NCI-H1417 (cell line): ENCODE results near the gene CLEC3B.
"Not testable (repeated sequence)": the region's sequence is repeated elsewhere in the genome, so short reads cannot be mapped to it uniquely, and the experiment has no call there.

Source experiments
- DNase-seq, 3 experiments: peaks; one replicate each; lab custom pipeline; 2025; lab: John Stamatoyannopoulos, UW

Gene CLEC3B

DNA sequence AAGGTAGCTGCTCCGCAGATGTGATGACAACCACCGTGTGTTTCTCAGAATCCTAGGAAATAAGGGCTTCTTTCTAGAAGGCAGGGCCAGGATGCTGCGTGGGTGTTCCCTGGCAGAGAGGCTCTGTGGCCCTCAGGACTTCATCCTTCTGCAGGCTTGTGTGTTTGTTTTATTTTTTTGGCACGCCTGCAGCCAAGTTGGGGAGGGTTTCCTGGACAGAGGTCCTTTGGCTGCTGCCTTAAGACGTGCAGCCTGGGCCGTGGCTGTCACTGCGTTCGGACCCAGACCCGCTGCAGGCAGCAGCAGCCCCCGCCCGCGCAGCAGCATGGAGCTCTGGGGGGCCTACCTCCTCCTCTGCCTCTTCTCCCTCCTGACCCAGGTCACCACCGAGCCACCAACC lies at the start of gene CLEC3B:
Gene CLEC3B (plus strand): TSS at position 266 of the 400 bp plus-strand sequence. CDS start 60 bp downstream, at position 326.
- DNase-seq, result no peak

DNA sequence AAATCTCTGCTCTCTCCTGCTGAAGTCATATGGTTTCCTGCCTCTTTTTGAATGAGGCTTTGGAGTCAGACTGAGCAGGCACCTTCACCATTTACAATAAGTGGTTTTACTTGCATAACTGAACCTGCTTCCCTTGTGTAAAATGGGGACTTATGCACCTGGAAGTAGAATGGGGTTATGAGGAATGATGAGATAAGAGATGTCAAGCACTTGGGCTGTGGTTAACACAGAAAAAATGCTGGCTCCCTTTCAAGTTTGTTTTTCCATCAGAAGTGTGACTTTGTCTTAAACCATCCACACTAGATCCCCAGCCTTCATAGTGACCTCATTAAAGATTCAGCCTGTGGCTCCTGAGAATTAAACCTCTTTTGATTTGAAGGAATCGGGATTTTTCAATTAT lies 44.9 kb upstream of the CLEC3B start:
- no peak for DNase-seq

DNA sequence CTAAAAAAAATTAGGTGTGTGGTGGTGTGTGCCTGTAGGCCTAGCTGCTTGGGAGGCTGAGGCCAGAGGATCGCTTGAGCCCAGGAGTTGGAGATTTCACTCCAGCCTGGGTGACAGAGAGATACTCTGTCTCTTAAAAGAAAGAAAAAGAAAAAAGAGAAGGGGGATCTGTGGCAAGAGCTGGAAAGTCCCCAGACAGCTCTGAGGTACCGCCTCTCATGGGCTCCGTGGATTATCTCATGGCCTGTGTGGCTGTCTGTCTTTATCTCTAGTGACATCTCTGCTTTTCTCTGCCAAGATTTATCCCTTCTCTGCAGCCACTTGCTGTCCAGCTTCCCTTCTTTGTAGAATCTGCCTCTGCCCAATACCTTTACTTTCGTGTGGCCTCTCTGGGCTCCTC lies 44.4 kb upstream of the CLEC3B start:
- DNase-seq, result no peak

GRCh38 chr3:44982817-44983216 lies 43.3 kb upstream of the CLEC3B start:
- DNase-seq, result no peak

- DNase-seq, result no peak
Observed at GRCh38 chr3:44983484-44983941, 42.6 kb upstream of the CLEC3B start.

- DNase-seq, result peak in 1 of 3 experiments; percentile 13
Observed at GRCh38 chr3:44984335-44984734, 41.8 kb upstream of the CLEC3B start.

DNA sequence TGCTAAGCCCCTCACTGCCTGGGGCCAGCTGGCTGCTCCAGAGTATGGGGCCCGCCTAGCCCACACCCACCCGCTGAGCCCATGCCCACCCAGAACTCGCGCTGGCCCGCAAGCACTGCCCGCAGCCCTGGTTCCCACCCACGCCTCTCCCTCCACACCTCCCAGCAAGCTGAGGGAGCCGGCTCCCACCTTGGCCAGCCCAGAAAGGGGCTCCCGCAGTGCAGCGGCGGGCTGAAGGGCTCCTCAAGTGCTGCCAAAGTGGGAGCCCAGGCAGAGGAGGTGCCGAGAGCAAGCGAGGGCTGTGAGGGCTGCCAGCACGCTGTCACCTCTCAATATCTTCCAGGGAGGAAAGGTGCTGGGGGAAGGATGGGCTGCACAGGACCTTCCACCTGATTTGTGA lies 39.8 kb upstream of the CLEC3B start:
- DNase-seq, result not testable (repeated sequence)

GRCh38 chr3:44987332-44987731 lies 38.8 kb upstream of the CLEC3B start:
- no peak for DNase-seq

DNA sequence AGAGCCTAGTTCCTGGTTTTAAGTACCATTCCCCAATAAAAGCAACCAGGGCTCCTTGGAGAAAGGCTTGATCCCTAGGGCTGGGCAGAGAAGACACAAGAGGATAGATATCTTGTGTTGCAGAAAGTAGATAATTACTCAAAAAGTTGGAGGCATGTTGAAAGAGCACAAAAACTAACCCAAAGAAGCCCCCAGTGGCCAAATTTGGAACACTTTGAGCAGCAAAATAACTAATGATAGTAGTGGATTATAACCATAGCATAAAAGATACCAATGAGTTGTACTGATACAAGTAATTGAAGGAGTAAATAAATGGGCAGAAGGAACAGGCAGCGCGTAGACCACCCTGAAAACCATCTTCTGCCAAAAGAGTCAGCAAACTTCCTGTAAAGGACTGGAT lies 38.0 kb upstream of the CLEC3B start:
- DNase-seq, result no peak

DNA sequence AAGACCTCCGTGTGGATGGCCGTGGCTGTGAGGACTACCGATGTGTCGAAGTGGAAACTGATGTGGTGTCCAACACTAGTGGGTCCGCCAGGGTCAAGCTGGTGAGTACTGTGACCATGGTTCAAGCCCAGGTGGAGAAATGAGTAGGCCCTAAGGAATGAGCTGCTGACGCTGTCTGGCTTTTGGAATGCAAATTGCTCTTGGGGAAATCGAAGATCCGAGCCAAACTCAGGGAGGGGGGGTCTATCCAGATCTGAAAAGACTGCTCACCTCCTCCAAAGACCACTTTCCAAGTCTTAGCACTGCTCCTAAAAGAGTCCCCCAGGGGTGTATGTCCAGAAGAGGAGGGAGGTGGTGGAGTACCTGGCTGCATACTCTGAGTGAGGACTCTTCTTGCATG lies 37.0 kb upstream of the CLEC3B start:
- no peak for DNase-seq

- DNase-seq, result no peak
Observed at GRCh38 chr3:44989636-44990373, 36.3 kb upstream of the CLEC3B start.

- no peak for DNase-seq
Observed at GRCh38 chr3:44991326-44991725, 34.8 kb upstream of the CLEC3B start.

DNA sequence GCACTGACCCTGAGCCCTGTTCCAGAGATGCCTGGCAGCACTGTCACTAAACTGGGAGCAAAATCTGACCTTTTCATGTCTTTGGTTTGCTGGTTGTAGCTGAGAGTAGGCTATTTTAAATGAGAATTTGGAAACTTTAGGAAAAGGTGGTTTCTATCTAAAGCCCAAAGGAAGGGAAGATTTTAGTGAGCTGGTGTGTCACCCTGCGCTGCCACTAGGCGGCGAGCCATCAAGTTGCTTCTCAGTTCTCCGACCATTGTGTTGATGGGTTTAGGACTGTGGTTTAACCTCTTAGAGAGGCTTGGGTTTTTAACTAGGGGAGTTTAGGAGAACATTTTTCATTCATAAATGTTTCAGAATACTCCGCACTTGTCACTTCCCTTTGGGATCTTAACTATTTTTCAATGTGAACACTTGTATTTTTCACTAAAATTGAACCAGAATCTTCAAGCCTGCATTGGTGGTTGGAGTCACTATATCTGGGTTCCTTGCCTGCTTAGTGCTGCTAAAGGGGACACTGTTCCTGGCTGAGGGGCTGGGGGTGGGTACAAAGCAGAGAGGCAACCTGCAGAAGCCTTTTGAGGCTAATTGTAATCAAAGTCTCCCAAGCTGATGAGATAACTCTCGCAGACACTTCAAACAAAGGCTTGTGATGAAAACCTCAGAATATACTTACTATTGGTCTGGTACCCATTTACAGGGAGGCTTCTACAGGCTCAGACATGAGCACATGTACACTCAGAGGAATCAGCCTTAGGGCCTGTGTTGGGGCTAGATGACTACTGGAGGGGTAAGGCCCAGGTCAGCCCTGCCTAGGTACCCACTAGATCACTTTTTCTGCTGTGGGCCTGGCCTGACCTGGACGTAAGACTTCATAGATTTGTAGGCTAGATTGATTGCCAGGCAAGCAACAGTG lies 33.3 kb upstream of the CLEC3B start:
- DNase-seq, result no peak

DNA sequence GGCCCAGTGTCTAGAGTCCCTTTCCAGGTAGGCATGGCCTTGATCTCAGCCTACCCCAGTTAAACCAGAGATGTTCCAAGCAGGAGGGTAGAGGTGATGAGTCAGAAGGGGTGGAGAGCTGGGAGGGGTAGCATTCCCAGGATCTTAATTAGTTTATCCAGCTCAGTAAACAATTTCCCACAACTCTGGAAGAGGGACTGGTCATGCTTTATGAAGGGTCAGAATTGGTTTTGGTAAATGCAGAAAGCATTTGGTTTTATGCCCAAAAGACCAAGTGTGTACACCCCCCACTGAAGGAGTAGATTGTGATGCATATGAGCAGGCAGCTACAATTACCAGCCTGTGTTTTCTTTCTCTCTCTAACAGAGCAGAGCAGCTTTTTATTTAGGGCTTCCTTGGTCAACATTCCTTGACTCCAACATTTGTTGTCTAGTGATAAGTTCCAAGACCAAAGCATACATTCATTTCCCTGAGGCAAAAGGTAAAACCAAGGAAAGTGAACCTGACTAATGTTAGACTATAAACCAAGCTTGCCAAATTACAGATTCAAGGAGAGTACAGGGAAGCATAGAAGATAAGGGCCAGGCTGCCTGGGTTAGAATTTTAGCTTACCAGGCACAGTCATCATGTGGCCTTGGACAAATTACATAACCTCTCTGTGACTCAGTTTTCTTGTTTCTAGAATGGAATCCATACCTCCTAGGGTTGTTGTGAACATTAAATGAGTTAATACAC lies 32.5 kb upstream of the CLEC3B start:
- no peak for DNase-seq

- peak; percentile 16 to 85 (median 35) for DNase-seq
Observed at GRCh38 chr3:44995142-44995770, 30.8 kb upstream of the CLEC3B start.

GRCh38 chr3:44996556-44996969 lies 29.5 kb upstream of the CLEC3B start:
- no peak for DNase-seq

DNA sequence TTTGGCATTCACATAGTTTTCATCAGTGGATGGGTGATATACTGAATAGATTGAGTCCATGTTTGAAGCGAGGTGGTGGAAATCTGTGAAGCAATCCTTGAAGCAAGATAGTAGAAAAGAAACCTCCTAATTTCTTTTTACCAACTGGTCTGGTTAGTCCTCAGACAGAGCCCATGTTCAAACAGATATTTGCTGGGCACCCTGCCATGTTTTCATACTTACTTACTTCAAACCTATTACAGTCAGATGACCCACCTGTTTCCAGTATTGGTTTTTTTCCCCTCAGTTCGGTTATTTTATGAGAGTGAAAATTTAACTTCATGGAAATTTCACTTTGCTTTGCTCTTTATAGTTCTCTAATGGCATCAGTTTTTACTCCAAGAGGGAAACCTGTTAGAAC lies 26.3 kb upstream of the CLEC3B start:
- no peak for DNase-seq

DNA sequence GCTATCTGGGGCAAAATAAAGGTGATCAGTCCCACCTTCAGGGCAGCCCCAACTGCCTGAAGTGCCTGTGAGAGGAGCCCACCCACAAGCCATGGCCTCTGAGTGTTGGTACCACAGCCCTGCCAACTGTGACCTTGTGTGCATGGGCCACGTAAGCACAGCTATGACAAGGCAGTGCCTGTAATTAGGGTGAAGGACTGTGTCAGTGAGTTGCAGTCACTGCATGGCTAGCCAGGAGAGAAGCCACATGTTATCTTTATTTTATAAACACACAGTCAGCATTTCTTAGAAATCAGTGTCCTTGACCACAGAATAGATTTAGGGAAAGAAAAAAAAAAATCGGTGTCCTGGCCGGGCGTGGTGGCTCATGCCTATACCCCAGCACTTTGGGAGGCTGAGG lies 25.3 kb upstream of the CLEC3B start:
- no peak for DNase-seq

DNA sequence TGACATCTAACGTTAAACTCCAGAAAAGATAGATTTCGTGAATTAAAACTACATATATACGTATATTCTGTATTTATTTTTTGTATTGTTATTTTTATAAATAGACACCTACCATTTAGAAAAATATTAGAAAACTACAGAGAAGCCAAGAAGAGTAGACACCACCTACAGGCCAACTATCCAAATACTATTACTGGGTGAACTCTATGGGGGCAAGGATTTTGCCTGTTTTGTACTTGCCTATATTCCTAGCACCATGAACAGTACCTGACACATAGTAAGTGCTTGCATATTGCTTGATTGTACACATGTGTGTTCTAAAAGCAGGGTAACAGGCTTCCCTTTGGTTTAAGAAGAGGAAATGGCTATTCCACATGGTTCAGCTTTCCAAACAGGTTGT lies 24.4 kb upstream of the CLEC3B start:
- no peak for DNase-seq

DNA sequence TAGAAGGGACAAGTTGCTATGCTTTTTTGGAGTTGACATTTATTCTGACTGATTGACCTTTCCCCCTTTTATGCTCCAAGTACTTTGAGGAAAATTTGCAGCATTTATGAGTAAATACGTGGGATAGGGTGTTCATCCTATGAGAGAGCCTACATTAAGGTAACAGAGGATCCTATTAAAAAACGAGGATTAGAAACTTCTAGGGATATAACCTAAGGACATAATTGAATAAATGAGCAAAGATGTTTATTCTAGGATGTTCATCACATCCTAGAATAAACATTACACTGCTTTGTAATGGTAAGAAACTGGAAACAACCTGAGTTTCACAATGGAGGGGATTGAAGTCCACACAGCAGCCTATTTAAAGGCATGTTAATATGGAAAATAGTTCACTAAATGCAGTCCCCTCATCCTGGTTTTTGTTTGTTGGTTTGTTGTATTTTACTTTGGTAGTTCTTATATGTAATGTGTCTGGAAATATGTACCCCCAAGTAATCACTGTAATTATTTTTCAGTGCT lies 23.9 kb upstream of the CLEC3B start:
- no peak for DNase-seq

DNA sequence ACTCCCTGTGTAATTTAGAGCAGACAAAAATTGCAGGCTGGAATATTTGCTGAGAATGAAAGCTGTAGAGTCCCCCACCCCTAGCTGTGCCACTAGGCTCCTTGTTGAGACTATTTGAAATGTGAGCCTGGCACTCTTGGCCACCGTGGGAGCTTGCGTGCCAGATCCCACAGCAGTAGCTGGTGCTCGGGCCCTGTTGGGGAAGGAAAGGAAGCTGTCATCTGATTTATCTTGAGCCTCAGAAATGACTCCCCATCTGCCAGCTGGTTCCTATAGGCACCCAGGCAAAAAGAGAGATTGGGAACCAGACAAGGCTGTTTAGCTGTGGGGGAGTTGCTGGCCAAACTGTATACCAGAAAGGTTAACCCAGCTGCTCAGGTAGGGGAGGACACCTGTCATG lies 23.4 kb upstream of the CLEC3B start:
- no peak for DNase-seq

- DNase-seq, result no peak
Observed at GRCh38 chr3:45003406-45003805, 22.7 kb upstream of the CLEC3B start.
